Uterus (tissue), 2 donors: ENCODE data around the gene LRP4.

Source experiments
- POLR2A ChIP-seq, 2 donors: fragments of 450-650 bp; IDR thresholded peaks; one replicate each; pipeline ENCODE4 v1.6.1; 2016; ENCODE audit warnings: antibody characterized with exemption in 2 of 2, mild to moderate bottlenecking in 1 of 2, moderate library complexity in 1 of 2
- TF ChIP-seq, protein P1 (sequence below), 4 experiments: fragments of 200-600 bp in 2 of 4; fragments of 450-650 bp in 2 of 4; sonication (generic) in 2 of 4; IDR thresholded peaks; one replicate each; pipeline ENCODE4 v1.5.1; 2016 to 2019; ENCODE audit warnings: antibody characterized with exemption in 4 of 4, mild to moderate bottlenecking in 2 of 4, moderate library complexity in 1 of 4

GRCh38 chr11:46892109-46892508 is 26.2 kb downstream of the LRP4 start:
- TF ChIP-seq, protein P1, sequence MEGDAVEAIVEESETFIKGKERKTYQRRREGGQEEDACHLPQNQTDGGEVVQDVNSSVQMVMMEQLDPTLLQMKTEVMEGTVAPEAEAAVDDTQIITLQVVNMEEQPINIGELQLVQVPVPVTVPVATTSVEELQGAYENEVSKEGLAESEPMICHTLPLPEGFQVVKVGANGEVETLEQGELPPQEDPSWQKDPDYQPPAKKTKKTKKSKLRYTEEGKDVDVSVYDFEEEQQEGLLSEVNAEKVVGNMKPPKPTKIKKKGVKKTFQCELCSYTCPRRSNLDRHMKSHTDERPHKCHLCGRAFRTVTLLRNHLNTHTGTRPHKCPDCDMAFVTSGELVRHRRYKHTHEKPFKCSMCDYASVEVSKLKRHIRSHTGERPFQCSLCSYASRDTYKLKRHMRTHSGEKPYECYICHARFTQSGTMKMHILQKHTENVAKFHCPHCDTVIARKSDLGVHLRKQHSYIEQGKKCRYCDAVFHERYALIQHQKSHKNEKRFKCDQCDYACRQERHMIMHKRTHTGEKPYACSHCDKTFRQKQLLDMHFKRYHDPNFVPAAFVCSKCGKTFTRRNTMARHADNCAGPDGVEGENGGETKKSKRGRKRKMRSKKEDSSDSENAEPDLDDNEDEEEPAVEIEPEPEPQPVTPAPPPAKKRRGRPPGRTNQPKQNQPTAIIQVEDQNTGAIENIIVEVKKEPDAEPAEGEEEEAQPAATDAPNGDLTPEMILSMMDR (IDR thresholded peaks at IDR 0.05): no peak
- TF ChIP-seq POLR2A (IDR thresholded peaks at IDR 0.05): no peak
